Upper lobe of right lung (tissue), 1 donor: Measurements from ENCODE around the gene DAAM2. TPM values are rescaled to one million over a fixed set of nuclear protein-coding genes. Genes with fewer than 3 reads are reported as not detected.

Experiments
- ATAC-seq: fragments of 200-7000 bp; cut with Tn5 transposase; one replicate; pipeline ENCODE4 v1.9.1; 2020; ENCODE audit warnings: mild to moderate bottlenecking, moderate library complexity
- DNase-seq: peaks from one replicate; pipeline ENCODE4 v3.0.0-alpha.2; 2020
- H3K27ac ChIP-seq: fragments of 200-600 bp; one replicate; pipeline ENCODE4 v1.8.0; 2022
- H3K27me3 ChIP-seq: fragments of 200-600 bp; one replicate; pipeline ENCODE4 v1.8.0; 2022; ENCODE audit warnings: mild to moderate bottlenecking
- H3K36me3 ChIP-seq: fragments of 200-600 bp; one replicate; pipeline ENCODE4 v1.8.0; 2022
- H3K4me1 ChIP-seq: fragments of 200-600 bp; one replicate; pipeline ENCODE4 v1.8.0; 2022
- H3K4me3 ChIP-seq: fragments of 200-600 bp; one replicate; pipeline ENCODE4 v1.8.0; 2022; ENCODE audit warnings: mild to moderate bottlenecking
- H3K9me3 ChIP-seq: fragments of 200-600 bp; one replicate; pipeline ENCODE4 v1.8.0; 2022
- intact Hi-C: fragments of 100-400 bp; cut with DNase I; formaldehyde crosslinking; loops from one replicate; pipeline ENCODE4 v1.11.0; 2022
- total RNA-seq: library from RNA; stranded (reverse); fragmentation: NEBNext Ultra II Directional; extraction: Animal tissue kit (Norgen Biotek cat#: 25700); gene quantifications from one replicate; pipeline ENCODE4 v1.2.1, GENCODE V29; 2021
- TF ChIP-seq, protein P1 (sequence below): fragments of 200-600 bp; IDR thresholded peaks from one replicate; pipeline ENCODE4 v1.8.0; 2022; ENCODE audit warnings: antibody characterized with exemption
- donor health status: DM: no; HTN: yes; CAD: no; lungs with severe emphysema.

Gene DAAM2
- total RNA-seq, 1 donor from 2014 or later, result 34.6 TPM

- Histone ChIP-seq H3K9me3 (no peaks in the 10 kb centered on the region), H3K36me3 (peaks cover 33% of the 10 kb centered on the region), H3K4me3 (no peak overlapping the region), H3K4me1 (peaks cover 11% of the 10 kb centered on the region), H3K27ac (no peak overlapping the region), H3K27me3 (no peaks in the 10 kb centered on the region)
- intact Hi-C loops, result no loop called here
- no peak for DNase-seq
- TF ChIP-seq, protein P1, sequence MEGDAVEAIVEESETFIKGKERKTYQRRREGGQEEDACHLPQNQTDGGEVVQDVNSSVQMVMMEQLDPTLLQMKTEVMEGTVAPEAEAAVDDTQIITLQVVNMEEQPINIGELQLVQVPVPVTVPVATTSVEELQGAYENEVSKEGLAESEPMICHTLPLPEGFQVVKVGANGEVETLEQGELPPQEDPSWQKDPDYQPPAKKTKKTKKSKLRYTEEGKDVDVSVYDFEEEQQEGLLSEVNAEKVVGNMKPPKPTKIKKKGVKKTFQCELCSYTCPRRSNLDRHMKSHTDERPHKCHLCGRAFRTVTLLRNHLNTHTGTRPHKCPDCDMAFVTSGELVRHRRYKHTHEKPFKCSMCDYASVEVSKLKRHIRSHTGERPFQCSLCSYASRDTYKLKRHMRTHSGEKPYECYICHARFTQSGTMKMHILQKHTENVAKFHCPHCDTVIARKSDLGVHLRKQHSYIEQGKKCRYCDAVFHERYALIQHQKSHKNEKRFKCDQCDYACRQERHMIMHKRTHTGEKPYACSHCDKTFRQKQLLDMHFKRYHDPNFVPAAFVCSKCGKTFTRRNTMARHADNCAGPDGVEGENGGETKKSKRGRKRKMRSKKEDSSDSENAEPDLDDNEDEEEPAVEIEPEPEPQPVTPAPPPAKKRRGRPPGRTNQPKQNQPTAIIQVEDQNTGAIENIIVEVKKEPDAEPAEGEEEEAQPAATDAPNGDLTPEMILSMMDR, result no peak
- no peak for ATAC-seq
These were observed 130.6 kb downstream of the DAAM2 start for GRCh38 chr6:39922821-39923220.

- ATAC-seq, result peak; percentile 86
- no peaks in the 10 kb centered on the region for H3K27me3 ChIP-seq
- TF ChIP-seq, protein P1, result no peak
- DNase-seq, result peak; percentile 88
- H3K27ac ChIP-seq, result no peak overlapping the region
- intact Hi-C loops, result no loop called here
- no peaks in the 10 kb centered on the region for H3K9me3 ChIP-seq
- H3K4me3 ChIP-seq, result no peak overlapping the region
- H3K36me3 ChIP-seq, result peaks cover 33% of the 10 kb centered on the region
- H3K4me1 ChIP-seq, result peaks cover 11% of the 10 kb centered on the region
These were observed 131.2 kb downstream of the DAAM2 start for GRCh38 chr6:39923394-39923793.

DNA sequence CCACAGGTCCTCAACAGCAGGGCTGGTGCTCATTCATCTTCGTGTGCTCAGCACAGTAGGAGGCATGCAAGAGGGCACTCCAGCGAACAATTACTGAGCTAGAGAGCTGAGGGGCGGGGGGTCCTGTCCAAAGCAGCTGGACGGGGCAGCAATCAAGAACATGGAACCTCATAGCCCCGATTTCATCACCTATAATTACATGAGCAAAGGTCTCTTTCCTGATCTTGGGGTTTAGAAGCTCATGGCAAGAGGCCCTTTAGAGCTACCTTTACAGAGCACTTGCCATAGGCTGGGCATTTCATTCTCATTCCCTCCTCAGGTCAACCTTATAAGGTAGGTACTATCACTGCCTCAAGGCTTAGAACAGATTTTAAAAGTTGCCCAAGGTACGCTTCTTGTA is 131.7 kb downstream of the DAAM2 start:
- Histone ChIP-seq H3K27ac (no peak overlapping the region), H3K4me1 (peaks cover 12% of the 10 kb centered on the region), H3K36me3 (peaks cover 33% of the 10 kb centered on the region), H3K27me3 (no peaks in the 10 kb centered on the region), H3K9me3 (no peaks in the 10 kb centered on the region), H3K4me3 (no peak overlapping the region)
- TF ChIP-seq, protein P1, result no peak
- ATAC-seq (no peak), DNase-seq (no peak)
- intact Hi-C loops, result no loop called here

- ATAC-seq (no peak), DNase-seq (no peak)
- Histone ChIP-seq H3K36me3 (peaks cover 33% of the 10 kb centered on the region), H3K27me3 (no peaks in the 10 kb centered on the region), H3K4me3 (no peak overlapping the region), H3K4me1 (peaks cover 17% of the 10 kb centered on the region), H3K9me3 (no peaks in the 10 kb centered on the region), H3K27ac (no peak overlapping the region)
- intact Hi-C loops, result no loop called here
- TF ChIP-seq, protein P1, result no peak
These were observed 132.1 kb downstream of the DAAM2 start for GRCh38 chr6:39924283-39924682.

GRCh38 chr6:39925191-39925930 is 133.2 kb downstream of the DAAM2 start:
- Histone ChIP-seq H3K4me1 (peaks cover 24% of the 10 kb centered on the region), H3K27ac (no peak overlapping the region), H3K27me3 (no peaks in the 10 kb centered on the region), H3K9me3 (no peaks in the 10 kb centered on the region), H3K4me3 (no peak overlapping the region), H3K36me3 (peaks cover 28% of the 10 kb centered on the region)
- ATAC-seq (no peak), DNase-seq (no peak)
- intact Hi-C loops, result no loop called here
- TF ChIP-seq, protein P1, result no peak
